Measurements from ENCODE around the gene FKBP5.

DNA sequence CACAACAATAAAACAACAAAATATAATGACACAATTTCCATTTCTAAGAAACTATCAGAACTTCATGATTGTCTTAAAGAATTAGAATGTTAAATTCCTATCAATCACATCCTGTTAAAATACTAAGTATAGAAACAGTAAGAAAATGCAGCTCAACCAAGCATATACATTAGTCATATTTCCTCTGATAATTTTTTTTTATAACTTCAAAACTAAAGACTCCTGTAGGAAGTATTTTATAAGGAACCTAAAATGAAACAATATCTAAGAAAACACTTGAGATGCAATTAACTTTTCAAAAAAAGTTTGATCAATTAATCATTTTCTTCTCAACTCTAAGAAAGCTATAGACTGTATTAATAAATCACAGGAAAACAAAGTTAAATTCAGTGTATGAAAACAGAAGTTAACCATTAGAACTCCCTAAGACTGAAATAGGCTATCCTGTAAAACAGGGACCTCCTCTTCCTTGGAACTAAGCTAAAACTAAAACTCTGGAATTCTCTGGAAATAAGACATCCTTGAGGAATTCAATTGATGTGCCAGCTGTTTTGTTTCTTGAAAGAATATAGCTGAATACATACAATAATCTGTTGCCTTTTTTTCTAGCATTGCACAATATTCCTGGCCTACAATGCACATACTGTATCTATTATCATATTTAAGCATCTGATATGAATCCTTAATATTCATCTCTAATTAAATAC is 19.8 kb downstream of the FKBP5 start:
- no peak for TF ChIP-seq POLR2A (IDR thresholded peaks at IDR 0.05)
- TF ChIP-seq, protein P1, sequence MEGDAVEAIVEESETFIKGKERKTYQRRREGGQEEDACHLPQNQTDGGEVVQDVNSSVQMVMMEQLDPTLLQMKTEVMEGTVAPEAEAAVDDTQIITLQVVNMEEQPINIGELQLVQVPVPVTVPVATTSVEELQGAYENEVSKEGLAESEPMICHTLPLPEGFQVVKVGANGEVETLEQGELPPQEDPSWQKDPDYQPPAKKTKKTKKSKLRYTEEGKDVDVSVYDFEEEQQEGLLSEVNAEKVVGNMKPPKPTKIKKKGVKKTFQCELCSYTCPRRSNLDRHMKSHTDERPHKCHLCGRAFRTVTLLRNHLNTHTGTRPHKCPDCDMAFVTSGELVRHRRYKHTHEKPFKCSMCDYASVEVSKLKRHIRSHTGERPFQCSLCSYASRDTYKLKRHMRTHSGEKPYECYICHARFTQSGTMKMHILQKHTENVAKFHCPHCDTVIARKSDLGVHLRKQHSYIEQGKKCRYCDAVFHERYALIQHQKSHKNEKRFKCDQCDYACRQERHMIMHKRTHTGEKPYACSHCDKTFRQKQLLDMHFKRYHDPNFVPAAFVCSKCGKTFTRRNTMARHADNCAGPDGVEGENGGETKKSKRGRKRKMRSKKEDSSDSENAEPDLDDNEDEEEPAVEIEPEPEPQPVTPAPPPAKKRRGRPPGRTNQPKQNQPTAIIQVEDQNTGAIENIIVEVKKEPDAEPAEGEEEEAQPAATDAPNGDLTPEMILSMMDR (IDR thresholded peaks at IDR 0.05), result no peak
- no peak for TF ChIP-seq POLR2AphosphoS5 (IDR thresholded peaks at IDR 0.05)

All from stomach (tissue), 4 donors.